Stimulated activated CD8-positive, alpha-beta memory T cell treated with anti-CD3 and anti-CD28 coated beads, Interleukin-4, amount 100 ng/mL, for 24 hours (primary cell): ENCODE results near the gene CASQ2.

Source experiments
- DNase-seq: peaks from one replicate; pipeline ENCODE4 v3.0.0-alpha.2; 2020; ENCODE audit warnings: low read depth

Gene CASQ2

DNA sequence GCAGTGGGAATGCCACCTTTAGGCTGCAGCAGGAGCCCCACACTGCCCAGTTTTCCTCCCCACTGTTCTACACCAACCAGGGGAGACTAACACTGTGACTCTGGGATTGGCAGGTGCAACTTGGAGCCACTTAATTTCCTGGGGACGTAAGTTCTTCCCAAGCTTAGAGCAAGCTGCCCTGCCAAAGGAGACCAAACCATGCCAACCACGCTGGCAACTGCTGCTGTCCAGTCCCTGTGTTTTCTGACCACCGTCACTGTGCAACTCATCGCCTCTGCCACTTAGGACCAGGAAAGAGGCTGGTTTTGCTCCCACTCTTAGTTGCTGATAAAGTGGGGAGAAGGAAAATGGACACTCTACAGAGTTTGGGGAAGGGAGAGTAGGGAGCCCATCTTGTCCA, 76.3 kb downstream of the CASQ2 start:
- DNase-seq, result no peak

DNA sequence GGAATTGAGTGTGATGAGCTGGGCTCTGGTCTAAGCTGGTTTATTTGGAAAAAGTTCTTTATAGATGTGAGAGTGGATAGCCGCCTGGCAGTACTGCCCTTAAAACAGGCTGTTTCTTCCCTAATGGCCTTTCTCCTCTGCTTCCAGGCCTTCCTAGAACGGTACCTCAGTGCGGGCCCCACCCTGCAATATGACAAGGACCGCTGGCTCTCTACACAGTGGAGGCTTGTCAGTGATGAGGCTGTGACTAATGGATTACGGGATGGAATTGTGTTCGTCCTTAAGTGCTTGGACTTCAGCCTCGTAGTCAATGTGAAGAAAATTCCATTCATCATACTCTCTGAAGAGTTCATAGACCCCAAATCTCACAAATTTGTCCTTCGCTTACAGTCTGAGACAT, 77.5 kb downstream of the CASQ2 start:
- no peak for DNase-seq

DNA sequence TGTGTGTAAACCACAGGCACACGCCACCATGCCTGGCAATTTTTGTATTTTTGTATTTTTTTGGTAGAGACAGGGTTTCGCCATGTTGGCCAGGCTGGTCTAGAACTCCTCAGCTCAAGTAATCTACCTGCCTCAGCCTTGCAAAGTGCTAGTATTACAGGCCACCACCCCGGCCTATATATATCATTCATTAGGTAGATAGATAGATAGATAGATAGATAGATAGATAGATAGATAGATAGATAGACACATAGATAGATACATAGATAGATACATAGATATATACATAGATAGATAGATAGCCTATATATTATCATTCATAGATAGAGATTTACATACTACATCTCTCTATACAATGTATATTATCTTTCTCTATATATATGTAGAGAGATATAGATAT, 80.8 kb downstream of the CASQ2 start:
- DNase-seq, result no peak

DNA sequence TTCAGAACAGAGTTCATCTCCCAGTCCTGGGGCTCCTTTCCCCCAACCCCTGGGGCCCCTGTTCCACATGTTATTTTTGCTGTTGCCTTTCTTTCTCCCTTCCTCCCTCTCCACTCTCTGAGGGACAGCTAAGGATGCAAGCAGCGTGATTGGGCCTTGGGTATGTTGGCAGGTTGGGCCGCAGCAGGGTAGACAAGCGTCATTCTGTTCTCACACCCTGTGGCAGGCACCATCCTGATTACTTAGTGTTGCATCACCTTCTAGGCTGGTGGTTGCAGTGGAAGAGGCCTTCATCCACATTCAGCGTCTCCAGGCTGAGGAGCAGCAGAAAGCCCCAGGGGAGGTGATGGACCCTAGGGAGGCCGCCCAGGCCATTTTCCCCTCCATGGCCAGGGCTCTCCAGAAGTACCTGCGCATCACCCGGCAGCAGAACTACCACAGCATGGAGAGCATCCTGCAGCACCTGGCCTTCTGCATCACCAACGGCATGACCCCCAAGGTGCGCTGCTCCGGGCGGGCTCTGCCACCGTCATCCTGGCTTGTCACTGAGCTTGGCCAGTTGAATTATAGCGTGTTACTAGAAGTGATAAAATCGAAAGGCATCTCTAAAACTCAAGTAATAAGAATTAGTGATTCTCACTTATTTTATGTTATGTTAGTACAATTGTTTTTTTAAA, 83.3 kb downstream of the CASQ2 start:
- no peak for DNase-seq

DNA sequence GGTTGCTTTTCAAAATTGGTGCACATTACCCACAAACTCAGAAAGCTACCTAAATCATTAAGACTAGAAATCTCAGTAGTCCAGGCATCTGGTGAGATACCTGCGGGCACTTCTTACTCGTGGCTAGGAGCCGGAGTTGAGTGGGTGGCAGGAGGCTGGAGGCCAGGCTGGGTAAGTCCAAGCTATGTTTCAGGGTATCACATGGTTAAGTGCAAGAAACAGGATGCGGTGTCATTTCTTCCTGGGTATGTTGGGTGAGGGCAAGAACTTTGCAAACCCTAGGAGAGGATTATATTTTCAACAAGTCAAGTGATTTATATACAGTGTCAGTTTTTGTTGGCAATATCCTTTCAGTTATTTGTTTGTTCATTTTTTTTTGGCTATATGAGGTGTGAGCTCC, 85.7 kb downstream of the CASQ2 start:
- DNase-seq, result no peak

- DNase-seq, result no peak
These were observed 87.8 kb downstream of the CASQ2 start for GRCh38 chr1:115680730-115681111.

GRCh38 chr1:115679141-115679611, 89.3 kb downstream of the CASQ2 start:
- no peak for DNase-seq

- no peak for DNase-seq
These were observed 90.4 kb downstream of the CASQ2 start for GRCh38 chr1:115678141-115678540.

GRCh38 chr1:115677565-115677964, 90.9 kb downstream of the CASQ2 start:
- no peak for DNase-seq

GRCh38 chr1:115677182-115677555, 91.3 kb downstream of the CASQ2 start:
- DNase-seq, result no peak

DNA sequence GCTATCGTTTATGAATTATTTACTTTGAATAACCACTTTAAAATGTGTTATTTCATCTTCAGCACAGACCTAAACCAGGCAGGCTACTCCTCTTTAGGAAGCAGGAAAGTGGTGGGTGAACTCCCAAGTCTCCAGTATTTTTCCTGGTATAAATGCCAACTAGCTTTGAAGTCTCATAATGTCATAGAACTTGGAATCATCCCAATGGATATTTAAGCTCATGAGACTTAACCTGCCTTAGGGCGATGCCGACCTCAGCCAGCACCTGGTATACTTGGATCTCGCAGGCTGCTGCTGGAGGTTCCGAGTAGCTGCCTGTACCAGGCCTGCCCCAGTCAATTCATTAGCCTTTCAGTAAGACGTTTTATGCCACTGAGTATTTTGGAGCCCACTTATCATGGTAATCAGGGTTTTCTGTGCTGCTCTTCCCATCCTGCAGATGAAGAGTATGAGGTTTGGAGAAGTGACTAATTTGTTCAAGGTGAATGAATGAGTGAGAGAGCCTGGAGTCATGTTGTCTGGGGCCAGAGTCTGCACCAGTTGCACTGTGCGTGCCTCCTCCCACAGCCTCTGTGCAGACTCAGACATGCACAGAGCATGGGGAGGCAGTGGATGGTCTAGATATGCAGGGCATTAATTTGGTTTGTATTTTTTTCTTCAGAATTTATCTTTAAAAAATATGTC, 91.9 kb downstream of the CASQ2 start:
- DNase-seq, result no peak

DNA sequence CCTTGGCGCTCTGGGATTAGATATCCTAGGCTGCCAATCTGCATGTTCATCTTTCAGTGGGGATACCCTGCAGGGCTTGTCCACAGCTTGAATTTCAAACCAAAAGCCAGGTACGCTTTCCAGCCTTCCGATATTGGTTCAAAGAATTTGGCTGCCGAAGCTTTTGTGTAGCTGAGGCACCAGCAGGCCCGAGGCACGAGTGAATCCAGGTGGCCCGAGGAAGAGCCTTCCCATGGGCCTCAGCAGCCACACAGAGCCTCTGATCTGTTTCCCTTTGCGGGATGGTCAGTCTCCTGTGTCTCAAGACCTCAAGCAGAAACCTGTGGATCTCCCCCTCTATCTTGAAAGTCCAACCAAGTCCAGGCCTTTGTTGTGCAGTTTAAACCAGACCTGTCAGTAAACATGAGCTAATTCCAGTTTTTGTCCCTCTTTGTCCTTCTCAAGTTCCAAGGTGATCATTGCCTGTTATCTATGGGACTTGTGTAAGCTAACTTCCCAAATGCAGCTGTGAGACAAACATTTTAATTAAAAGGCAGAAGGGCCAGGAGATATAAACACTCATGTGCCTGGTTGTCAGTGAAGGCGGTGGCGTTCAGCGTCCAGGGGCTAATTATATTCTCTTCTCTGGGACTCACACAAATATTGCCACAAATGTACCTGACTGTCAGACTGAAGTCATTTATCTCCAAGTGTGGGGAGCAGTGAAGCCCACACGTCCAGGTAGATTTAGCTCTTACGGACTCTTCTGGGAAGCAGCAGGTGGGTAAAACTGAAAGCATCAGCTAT, 96.1 kb downstream of the CASQ2 start:
- no peak for DNase-seq

DNA sequence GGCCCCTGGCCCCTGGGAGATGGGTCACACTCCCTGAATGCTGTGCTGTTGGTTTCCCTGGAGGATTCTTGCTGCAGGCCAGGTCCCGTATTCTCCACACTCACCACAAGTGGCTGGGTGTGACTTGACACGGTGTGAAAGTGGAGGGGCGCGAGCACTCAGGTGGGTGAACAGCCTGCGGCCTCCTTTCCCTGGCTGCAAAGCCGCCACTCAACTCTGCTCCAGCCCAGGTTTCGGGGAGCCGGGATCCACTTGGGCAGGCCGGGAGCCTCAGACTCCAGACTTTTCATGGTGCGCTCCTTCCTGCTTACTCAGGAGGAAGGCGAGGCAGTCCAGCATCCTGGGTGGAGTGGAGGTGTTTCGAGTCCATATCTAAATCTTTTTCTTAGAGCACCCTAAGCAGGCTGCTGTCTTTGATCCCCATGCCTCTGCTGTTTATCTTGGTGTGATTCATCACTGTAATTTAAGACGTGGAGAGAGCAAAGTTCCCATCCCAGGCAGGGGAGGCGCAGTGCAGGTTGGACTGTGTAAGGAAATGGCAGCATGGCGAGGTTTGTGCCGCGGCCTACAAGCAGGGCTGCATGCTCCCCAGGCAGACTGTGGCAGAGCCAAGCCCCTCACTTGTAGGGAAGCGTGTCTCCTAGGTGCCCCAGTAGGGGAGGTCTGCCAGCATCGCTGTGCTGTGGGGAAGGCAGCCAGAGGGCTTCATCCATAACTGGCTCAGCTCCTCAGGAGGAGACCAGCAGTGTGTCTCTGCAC, 97.2 kb downstream of the CASQ2 start:
- no peak for DNase-seq

DNA sequence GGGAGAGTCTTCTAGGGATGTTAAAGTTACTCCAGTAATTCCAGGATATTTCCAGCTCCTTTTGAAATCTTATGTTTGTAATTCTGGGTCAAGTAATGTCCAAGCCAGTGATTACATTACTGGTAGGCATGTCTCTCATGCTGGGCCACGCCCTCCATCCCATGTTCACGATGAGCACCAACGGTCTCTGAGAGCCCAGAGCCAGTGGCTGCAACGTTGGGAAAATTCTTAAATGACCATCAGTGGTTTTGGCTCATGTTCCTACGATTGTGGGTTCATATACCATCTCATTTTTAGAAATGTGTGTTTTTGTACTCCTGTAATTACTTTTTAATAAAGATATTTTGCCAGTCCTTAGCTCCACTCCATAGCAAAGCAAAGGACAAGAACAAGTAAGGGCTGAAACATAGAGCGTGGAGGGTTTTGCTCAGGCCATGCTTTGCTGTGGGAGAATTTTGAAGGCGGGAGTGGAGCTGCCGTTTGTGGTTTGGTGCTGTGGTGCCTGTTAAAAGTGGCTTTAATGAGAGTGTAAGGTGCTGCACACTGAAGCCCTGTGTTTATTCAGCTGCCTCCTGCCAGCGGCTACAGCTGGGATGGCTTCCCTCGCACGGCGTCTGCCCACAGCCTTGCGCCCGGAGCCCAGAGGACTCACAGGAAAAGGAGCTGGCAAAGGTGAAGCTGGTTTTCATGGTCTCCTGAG, 97.9 kb downstream of the CASQ2 start:
- no peak for DNase-seq

GRCh38 chr1:115669886-115670285, 98.6 kb downstream of the CASQ2 start:
- DNase-seq, result no peak

DNA sequence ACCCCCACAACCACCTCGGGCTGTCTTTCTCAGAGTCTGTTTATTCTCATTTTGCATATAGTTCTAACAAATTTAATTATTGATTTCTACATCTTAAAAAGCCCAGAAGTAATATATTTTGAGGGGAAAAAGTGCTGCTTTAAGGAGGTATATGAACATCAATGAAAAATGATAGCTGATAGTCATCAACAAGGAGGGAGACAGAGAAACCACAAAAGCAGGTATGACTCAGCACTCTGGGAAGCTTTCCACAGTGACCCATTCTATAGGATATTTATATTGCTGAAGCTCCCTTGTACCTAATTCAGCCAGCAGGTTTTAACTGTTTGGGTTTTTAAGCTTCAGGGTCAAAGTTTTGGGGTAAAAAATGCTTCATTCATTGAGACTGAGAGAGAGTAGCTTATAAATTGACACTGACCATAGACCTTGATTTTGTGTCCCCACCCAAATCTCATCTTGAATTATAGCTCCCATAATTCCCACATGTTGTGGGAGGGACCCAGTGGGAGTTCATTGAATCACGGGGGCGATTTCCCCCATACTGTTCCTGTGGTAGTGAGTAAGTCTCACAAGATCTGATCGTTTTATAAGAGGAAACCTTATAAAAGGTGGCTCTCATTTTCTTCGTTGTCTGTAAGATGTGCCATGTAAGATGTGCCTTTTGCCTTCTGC, 99.4 kb downstream of the CASQ2 start:
- DNase-seq, result no peak

- DNase-seq, result no peak
These were observed 99.9 kb downstream of the CASQ2 start for GRCh38 chr1:115668579-115668978.

- no peak for DNase-seq
These were observed 101.8 kb downstream of the CASQ2 start for GRCh38 chr1:115666702-115667101.

- no peak for DNase-seq
These were observed 102.3 kb downstream of the CASQ2 start for GRCh38 chr1:115666206-115666605.

DNA sequence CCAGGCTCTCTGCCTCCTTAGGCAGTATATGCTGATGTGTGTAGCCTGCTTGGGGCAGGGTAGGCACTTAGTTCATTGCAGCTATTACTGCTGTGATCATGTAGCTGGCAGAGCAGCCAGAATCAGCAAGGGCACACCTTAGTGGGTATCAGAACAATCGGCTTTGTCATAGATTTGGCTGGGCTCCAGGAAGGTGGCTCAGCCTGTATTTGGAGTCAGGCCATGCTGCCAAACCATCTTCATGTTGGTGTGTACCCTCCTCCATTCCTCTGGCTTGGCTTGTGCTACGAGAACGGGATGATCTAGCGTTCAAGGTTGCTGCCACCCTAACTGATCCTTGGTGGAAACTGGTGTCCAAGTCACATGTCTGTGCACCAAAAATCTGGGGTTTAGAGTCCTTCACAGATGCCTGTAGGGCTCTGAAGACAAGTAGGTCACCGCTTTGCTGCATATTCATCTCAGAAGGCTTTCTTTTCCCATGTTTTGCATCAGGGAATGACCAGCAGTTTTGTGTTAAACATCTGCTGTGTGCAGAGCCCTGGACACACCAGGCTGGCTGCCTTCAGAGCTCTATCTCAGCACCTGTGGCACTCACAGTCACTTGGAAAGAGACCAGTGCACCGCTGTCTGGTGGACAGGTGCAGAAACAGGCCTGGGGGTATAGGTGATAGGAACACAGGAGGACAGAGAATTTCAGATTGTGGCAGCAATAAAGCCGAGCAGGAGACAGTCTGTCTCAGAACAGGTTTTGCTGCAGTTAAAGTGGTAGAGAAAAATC, 103.0 kb downstream of the CASQ2 start:
- DNase-seq, result no peak
